Left ventricle myocardium superior (tissue), 1 donor: ENCODE data around the gene KCNQ1. TPM values are rescaled to one million over a fixed set of nuclear protein-coding genes. Genes with fewer than 3 reads are reported as not detected.
A peak's percentile ranks its signal among the peaks of the same experiment; 100 is the strongest.

ENCODE experiments used
- ATAC-seq: fragments of 200-7000 bp; cut with Tn5 transposase; one replicate; pipeline ENCODE4 v1.9.1; 2020; ENCODE audit warnings: mild to moderate bottlenecking, moderate library complexity
- DNase-seq: peaks from one replicate; pipeline ENCODE4 v3.0.0-alpha.2; 2020
- intact Hi-C: fragments of 100-400 bp; cut with micrococcal nuclease; formaldehyde crosslinking; loops from one replicate; pipeline ENCODE4 v1.11.0; 2022
- total RNA-seq: library from RNA; stranded (reverse); fragmentation: NEBNext Ultra II Directional; extraction: Animal tissue kit (Norgen Biotek cat#: 25700); gene quantifications from one replicate; pipeline ENCODE4 v1.2.1, GENCODE V29; 2021
- donor health status: DM: no; HTN: yes; CAD: no; lungs with severe emphysema.

Gene KCNQ1
- total RNA-seq, 1 donor from 2014 or later: 49.7 TPM

DNA sequence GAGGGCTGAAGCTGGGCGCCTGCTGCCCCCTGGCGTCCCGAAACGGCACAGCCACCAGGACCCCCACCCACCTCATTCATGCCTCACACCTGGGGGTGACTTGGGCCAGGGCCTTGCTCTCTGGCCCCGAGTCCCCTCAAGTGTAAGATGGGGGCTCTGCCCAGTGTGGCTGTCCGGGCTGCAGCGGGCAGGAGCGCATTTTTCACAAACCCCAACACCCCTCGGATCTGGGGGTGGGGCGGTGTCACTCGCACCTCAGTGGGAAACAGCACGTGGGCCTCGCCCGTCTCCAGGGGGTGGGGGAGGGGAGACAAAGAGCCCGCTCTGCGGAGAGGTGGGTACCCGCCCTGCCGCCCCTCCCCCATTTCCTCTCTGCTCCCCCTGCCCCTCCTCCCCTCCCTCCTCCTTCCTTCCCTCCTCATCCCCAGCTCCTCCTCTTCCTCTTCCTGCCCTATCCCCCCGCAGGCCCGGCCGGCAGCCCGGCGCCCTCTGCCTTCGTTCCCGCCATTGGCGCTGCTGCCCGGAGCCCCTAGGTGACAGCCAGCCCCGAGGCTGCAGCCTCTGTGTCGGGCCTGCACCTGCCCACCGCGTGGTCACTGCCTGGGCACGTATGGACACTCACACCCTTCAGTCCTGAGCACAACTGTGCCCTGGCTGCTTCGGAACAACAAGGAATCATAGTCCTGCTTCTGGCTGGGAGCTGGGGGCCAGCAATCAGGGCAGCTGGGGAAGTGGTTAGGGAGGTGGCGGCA is 447.6 kb downstream of the KCNQ1 start:
- intact Hi-C loops: no loop called here
- DNase-seq (peak; percentile 66), ATAC-seq (peak; percentile 61)

DNA sequence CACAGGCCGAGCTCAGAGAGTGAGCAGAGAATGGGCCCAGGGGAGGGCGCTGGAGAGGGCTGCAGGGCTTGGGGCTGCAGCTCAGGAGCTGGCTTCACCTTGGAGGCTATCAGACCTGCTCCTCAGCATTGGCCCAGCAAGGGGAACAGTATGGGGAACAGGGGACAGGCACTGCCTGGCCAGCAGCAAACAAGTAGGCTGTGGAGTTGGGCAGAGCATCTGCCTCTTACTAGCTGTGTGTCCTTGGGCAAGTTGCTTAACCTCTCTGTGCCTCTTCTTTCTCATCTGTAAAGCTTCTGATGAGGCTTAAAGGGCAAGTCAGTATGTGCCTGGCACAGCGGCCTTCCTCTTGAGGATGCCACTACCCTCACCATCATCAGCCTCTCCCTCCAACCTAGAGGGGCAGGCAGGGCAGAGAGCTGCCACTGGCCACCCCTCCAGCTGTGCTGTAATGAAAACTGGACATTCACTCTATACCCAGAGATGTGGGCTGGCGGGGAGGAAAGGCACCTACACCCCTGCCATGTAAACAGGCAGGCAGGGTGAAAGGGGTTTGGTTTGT is 448.2 kb downstream of the KCNQ1 start:
- intact Hi-C loops: no loop called here
- ATAC-seq: no peak
- no peak for DNase-seq

DNA sequence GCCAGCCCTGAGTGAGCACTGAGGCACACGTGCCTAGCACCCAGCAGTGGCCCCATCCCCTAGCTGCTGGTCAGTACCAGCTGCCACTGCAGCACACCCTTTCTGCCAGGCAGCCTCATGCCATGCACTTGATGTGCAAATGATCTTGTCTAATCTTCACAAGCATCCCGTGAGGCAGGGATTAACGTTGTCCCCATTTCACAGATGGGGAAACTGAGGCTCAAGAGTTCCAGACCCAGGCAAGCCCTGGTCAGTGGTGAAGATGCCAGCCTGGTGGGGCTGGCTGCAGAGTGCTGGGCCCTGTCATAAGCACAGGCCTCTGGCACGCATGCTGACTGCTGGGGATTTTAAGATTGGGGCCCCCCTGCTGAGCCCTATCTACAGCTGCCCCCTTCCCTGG is 449.1 kb downstream of the KCNQ1 start:
- ATAC-seq (no peak), DNase-seq (no peak)
- intact Hi-C loops: no loop called here

DNA sequence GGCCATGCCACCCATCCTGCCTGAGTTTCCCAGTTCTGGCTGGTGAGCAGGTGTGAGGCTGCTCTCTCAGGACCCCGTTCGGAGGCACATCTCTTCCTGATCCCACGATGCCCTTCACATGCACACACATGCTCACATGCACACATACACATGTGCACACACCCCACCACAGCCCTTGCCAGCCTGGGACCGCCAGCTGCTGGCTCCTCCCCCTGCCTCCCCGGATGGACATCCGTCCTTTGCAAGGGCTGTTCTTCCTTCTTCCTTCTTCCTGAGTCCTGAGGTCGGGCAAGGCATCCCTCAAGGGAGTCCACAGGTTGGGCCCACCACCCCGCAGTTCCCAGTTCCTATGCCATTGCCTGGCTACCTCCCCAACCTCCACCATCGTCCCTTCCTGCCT is 451.2 kb downstream of the KCNQ1 start:
- DNase-seq: no peak
- ATAC-seq: no peak
- intact Hi-C loops: no loop called here

DNA sequence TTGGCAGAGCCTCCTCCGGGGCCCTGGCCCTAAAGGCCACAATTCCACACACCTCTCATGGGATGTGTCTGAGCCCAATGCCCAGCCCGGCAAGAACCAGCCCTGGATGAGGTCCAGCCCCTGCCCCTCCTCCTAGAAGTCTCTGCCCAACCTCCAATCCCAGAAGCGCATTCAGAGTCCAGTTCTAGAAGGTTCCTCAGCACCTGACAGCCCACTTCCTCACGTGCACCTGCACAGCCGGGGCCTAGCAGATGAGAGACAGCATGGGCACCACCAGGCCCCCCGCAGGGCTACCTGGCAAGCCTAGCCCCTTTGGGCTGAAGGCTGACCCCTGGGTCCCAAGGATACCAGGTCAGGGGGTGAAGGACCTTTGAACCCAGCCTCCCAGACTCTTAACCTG is 452.2 kb downstream of the KCNQ1 start:
- DNase-seq (no peak), ATAC-seq (no peak)
- intact Hi-C loops: no loop called here

DNA sequence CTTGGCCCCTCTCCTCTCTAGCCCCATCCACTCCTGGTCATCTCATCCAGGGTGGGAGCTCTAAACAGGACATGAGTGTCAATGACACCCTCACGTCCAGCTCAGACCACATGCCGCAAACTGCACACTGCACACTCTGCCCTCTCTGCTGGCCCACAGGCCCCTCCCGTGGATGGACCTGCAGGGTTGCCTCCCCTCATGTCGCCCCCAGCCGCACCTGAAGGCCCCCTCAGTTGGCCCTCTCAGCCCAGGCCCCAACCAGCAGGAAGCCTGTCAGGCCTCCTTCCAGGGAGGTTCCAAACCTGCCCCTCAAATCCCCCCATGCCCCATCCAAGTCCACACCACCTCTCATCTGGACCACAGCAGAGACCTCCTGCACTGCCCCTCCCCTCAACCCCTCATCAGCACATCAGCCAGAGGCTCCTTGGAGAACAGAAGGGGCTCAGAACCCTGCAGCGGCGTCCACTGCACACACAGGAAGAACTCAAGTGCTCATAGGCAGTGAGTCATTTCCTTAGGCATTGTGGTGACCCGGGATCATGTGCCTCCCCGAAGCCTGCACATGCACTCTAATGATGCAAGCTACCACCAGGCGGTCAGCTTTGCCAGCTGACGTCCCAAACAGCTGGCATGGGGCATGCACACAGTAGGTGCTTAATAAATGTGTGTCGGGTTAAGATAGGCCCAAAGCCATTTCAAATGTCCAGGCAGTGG is 453.7 kb downstream of the KCNQ1 start:
- intact Hi-C loops: no loop called here
- ATAC-seq (peak; percentile 21), DNase-seq (peak; percentile 64)

Other genes with a start within 250 kb of the KCNQ1 start
- 0.17 TPM for gene ASCL2, start 174.4 kb upstream of the KCNQ1 start, total RNA-seq
- 66.5 TPM for gene C11orf21, start 143.1 kb upstream of the KCNQ1 start, total RNA-seq
- 19.9 TPM for gene TSPAN32, start 143.0 kb upstream of the KCNQ1 start, total RNA-seq
- 653 TPM for gene CD81, start 67.7 kb upstream of the KCNQ1 start, total RNA-seq
- gene TSSC4, start 44.3 kb upstream of the KCNQ1 start, total RNA-seq: 34.8 TPM
- not detected for gene TRPM5, start 494 bp upstream of the KCNQ1 start, total RNA-seq